HG03432 (cell line): ENCODE results near the gene INAVA.

Experiments used
- ATAC-seq: cut with Tn5 transposase; IDR thresholded peaks from one replicate; pipeline ENCODE4 v1.9.1; 2021; ENCODE audit warnings: mild to moderate bottlenecking, moderate library complexity; ENCODE audit not compliant: unreplicated experiment

The INAVA gene

GRCh38 chr1:200894712-200895442 is at the start of gene INAVA:
Gene INAVA, plus strand, starts transcription at chr1:200894900. Its CDS starts 3,501 bp downstream, at chr1:200898401.
- no peak for ATAC-seq

GRCh38 chr1:200845360-200845759 is 49.3 kb upstream of the INAVA start:
- no peak for ATAC-seq

- no peak for ATAC-seq
Measured at GRCh38 chr1:200846398-200846797, 48.3 kb upstream of the INAVA start.

GRCh38 chr1:200849430-200849829 is 45.3 kb upstream of the INAVA start:
- ATAC-seq = no peak

GRCh38 chr1:200850554-200850953 is 44.1 kb upstream of the INAVA start:
- no peak for ATAC-seq

GRCh38 chr1:200856716-200857357 is 37.9 kb upstream of the INAVA start:
- ATAC-seq = no peak

- ATAC-seq = no peak
Measured at GRCh38 chr1:200857804-200858203, 36.9 kb upstream of the INAVA start.

GRCh38 chr1:200861937-200862647 is 32.6 kb upstream of the INAVA start:
- no peak for ATAC-seq

GRCh38 chr1:200862713-200863415 is 31.8 kb upstream of the INAVA start:
- ATAC-seq = no peak

- no peak for ATAC-seq
Measured at GRCh38 chr1:200866116-200866515, 28.6 kb upstream of the INAVA start.

GRCh38 chr1:200866521-200866920 is 28.2 kb upstream of the INAVA start:
- peak; percentile 84 for ATAC-seq

- peak; percentile 6 for ATAC-seq
Measured at GRCh38 chr1:200867018-200867811, 27.5 kb upstream of the INAVA start.

GRCh38 chr1:200869376-200869752 is 25.3 kb upstream of the INAVA start:
- no peak for ATAC-seq

GRCh38 chr1:200869753-200870391 is 24.8 kb upstream of the INAVA start:
- peak; percentile 63 for ATAC-seq

GRCh38 chr1:200872446-200873115 is 22.1 kb upstream of the INAVA start, which contains the start of gene GPR25:
Gene GPR25, plus strand, starts transcription at chr1:200872981. Its CDS starts 57 bp downstream, at chr1:200873038.
- no peak for ATAC-seq

GRCh38 chr1:200873116-200873670 is 21.5 kb upstream of the INAVA start:
- no peak for ATAC-seq

GRCh38 chr1:200873671-200874397 is 20.9 kb upstream of the INAVA start:
- ATAC-seq = no peak

GRCh38 chr1:200874694-200875093 is 20.0 kb upstream of the INAVA start:
- ATAC-seq = no peak
